PFSK-1 (cell line): ENCODE data around the gene NFIL3.

ENCODE experiments used
- POLR2AphosphoS5 ChIP-seq: IDR thresholded peaks from 2 replicates; pipeline ENCODE4 v1.6.1; 2012; ENCODE audit warnings: low read depth, mild to moderate bottlenecking, control low read depth, low read length, moderate library complexity
- TAF1 ChIP-seq: IDR thresholded peaks from 2 replicates; pipeline ENCODE4 v1.6.1; 2012; ENCODE audit warnings: low read length, control low read depth, borderline replicate concordance; ENCODE audit not compliant: insufficient read depth
- TF ChIP-seq, protein P1 (sequence below), 2 experiments: IDR thresholded peaks; 2 replicates each; pipeline versions ENCODE4 v1.6.1 to v1.8.0; 2011 to 2012; ENCODE audit warnings: low read depth in 2 of 2, low read length in 2 of 2, control low read depth in 1 of 2, inconsistent platforms in 1 of 2, mild to moderate bottlenecking in 1 of 2, moderate library complexity in 1 of 2; ENCODE audit not compliant: insufficient read depth in 1 of 2

GRCh38 chr9:91386765-91387164 is 36.9 kb downstream of the NFIL3 start:
- TF ChIP-seq, protein P1, sequence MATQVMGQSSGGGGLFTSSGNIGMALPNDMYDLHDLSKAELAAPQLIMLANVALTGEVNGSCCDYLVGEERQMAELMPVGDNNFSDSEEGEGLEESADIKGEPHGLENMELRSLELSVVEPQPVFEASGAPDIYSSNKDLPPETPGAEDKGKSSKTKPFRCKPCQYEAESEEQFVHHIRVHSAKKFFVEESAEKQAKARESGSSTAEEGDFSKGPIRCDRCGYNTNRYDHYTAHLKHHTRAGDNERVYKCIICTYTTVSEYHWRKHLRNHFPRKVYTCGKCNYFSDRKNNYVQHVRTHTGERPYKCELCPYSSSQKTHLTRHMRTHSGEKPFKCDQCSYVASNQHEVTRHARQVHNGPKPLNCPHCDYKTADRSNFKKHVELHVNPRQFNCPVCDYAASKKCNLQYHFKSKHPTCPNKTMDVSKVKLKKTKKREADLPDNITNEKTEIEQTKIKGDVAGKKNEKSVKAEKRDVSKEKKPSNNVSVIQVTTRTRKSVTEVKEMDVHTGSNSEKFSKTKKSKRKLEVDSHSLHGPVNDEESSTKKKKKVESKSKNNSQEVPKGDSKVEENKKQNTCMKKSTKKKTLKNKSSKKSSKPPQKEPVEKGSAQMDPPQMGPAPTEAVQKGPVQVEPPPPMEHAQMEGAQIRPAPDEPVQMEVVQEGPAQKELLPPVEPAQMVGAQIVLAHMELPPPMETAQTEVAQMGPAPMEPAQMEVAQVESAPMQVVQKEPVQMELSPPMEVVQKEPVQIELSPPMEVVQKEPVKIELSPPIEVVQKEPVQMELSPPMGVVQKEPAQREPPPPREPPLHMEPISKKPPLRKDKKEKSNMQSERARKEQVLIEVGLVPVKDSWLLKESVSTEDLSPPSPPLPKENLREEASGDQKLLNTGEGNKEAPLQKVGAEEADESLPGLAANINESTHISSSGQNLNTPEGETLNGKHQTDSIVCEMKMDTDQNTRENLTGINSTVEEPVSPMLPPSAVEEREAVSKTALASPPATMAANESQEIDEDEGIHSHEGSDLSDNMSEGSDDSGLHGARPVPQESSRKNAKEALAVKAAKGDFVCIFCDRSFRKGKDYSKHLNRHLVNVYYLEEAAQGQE (IDR thresholded peaks at IDR 0.05; ENCODE audit: insufficient read depth in 1 of 2, low read depth in 2 of 2, low read length in 2 of 2): no peak
- TF ChIP-seq POLR2AphosphoS5: no peak
- no peak for TF ChIP-seq TAF1
